ENCODE results near the gene MRRF.

Gene MRRF

DNA sequence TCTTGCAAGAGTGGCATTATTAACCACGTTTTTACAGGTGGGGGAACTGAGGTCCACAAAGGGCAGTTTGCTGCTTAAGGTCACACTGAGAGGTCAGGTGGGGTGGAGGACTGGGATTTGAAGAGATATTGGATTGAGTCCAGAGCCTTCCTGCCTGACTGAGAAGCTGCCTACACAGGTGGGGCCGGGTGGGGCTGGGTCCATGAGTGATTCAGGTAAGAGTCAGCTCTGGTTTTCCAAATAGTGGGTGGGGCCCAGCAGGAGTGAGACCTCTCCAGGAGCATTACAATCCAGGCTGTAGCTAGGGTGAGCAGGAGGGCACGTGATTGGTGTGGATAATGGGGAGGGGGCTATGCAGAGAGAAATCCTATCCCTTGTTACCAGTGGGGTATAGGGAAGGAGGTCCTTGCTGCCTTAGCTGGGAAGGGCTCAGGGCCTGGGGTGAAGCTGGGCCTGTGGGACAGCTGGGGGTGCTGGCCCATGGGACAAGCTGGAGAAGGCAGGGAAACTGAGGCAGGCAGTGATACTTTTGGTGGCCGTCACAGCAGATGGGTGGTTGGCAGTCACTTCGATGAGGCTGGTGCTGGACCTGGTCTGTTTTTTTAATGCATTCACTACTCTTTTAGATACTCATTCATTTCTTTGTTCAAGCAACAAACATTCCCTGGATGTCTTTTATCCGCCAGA, 103.2 kb downstream of the MRRF start:
- no peak for DNase-seq
- Mint-ChIP-seq H3K4me3 (no peak overlapping the region), H3K36me3 (ENCODE audit: insufficient read depth) (no peaks in the 10 kb centered on the region), H3K27ac (no peak overlapping the region), H3K4me1 (ENCODE audit: low read depth in 2 of 2) (peaks cover 9 to 11% of the 10 kb centered on the region in 2 donors), H3K27me3 (peaks cover 16 to 44% of the 10 kb centered on the region in 2 donors), H3K9me3 (no peaks in the 10 kb centered on the region)
- no peak for ATAC-seq (replicated peaks)

DNA sequence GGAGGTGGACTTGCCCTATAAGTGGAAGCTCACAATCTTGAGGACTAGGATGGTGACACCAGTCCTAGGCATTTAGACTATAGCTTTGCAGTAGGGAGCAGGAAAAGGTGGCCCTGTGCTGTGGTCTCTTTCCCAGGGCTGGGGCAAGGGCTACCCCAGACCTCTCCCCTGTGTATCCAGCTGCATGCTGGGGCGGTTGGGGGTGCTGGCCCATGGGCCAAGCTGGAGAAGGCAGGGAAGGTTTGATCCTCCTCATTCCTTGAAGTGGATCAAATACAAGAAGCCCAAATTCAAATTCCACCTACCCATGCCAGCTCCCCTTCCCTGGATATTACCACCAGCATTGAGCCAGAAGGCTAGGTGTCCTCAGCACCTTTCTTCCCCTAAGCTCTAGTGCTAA, 104.0 kb downstream of the MRRF start:
- Mint-ChIP-seq H3K27ac (no peak overlapping the region), H3K36me3 (ENCODE audit: insufficient read depth) (no peaks in the 10 kb centered on the region), H3K27me3 (peaks cover 15 to 44% of the 10 kb centered on the region in 2 donors), H3K4me3 (no peak overlapping the region), H3K4me1 (ENCODE audit: low read depth in 2 of 2) (peaks cover 9 to 11% of the 10 kb centered on the region in 2 donors), H3K9me3 (no peaks in the 10 kb centered on the region)
- ATAC-seq (replicated peaks) (no peak), DNase-seq (no peak)

DNA sequence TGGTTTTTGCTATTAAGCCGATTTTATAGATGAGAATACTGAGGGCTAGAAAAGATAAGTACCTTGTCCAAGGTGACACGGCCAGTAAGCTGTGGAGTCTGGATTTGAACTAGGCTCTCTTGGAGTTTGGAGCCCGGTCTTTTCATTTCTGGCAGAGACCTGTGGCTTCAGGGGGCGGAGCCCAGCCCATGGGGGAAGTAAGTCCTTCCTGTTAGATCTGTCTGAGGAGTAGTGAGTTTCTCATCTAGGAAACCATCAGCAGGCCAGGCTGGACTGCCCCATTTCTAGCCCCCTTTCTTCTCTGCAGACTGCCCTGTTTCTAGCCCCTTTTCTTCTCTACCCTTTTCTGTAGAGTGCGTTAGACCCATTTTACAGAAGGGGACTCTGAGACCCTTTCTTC, 105.6 kb downstream of the MRRF start:
- Mint-ChIP-seq H3K9me3 (no peaks in the 10 kb centered on the region), H3K4me3 (peak overlapping the region; percentile 74 to 83), H3K27me3 (peaks cover 17 to 58% of the 10 kb centered on the region in 2 donors), H3K27ac (peak overlapping the region in 1 of 2 donors; percentile 41), H3K4me1 (ENCODE audit: low read depth in 2 of 2) (peaks cover 9 to 11% of the 10 kb centered on the region in 2 donors), H3K36me3 (ENCODE audit: insufficient read depth) (no peaks in the 10 kb centered on the region)
- ATAC-seq (replicated peaks) (no peak), DNase-seq (no peak)

DNA sequence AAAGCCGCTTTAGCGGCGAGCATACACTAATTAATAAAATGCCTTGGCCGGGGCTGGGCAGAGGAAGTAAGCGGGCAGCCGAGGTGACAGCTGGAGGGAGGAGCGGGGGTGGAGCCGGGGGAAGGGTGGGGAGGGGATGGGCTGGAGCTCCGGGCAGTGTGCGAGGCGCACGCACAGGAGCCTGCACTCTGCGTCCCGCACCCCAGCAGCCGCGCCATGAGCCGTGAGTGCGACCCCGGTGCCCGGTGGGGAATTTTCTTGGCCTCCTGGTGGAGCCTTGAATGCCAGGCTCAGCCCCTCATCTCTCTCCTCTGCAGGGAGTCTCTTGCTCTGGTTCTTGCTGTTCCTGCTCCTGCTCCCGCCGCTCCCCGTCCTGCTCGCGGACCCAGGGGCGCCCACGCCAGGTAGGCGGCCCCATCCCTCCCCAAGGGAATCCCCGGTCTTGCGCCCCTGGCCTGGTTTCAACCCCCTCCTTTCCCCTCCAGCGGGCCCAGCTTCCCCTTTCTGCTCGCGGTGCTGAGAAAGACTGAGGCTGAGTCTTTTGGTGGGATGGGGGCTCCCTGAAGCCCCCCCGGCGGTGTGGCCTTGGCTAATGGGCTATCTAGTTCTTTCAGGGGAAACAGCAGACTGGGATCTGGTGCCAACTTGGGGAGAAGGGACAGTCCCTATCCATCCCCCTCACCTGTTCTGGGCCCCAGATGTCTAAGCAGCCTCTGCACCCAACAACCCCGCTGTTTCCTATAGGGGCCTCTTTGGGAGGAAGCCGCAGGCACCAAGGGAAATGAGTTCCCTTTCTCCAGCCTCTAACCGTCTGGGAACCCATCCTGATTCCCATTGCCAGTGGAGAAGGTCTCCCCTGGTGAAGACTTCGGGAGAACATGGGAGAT, 106.4 kb downstream of the MRRF start, which contains the start of gene PTGS1:
Gene PTGS1 (plus strand): TSS at position 156 of the 887 bp plus-strand sequence. CDS start 61 bp downstream, at position 217.
- DNase-seq (no peak), ATAC-seq (replicated peaks) (peak; percentile 56)
- H3K36me3 Mint-ChIP-seq (ENCODE audit: insufficient read depth): no peaks in the 10 kb centered on the region
- H3K27ac Mint-ChIP-seq: peak within 1 kb of the TSS in 1 of 2 donors; percentile 41
- H3K4me3 Mint-ChIP-seq: peak within 1 kb of the TSS; percentile 74 to 83
- H3K27me3 Mint-ChIP-seq: peaks cover 25 to 66% of the 10 kb centered on the region in 2 donors
- peaks cover 9 to 11% of the 10 kb centered on the region in 2 donors for H3K4me1 Mint-ChIP-seq (ENCODE audit: low read depth in 2 of 2)
- H3K9me3 Mint-ChIP-seq: no peaks in the 10 kb centered on the region

DNA sequence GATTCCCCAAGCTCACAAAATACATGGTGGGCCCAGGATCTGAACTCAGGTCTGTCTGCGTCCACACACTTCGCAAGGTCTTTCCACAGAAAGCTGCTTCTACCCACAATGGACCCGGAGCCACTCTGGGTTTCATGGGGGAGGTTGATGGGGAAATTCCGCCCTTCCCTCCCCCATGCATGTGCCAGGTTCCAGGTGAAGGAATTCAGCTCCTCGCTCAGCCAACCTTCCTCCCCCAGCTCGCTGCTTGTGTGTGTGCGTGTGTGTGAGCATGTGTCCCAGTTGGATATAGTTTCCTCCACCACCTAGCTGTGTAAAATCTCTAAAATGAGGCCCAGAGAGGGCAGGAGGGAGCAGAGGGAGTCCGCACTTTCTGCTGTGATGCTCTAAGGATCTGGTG, 107.2 kb downstream of the MRRF start:
- H3K4me3 Mint-ChIP-seq: no peak overlapping the region
- no peaks in the 10 kb centered on the region for H3K9me3 Mint-ChIP-seq
- H3K36me3 Mint-ChIP-seq (ENCODE audit: insufficient read depth): no peaks in the 10 kb centered on the region
- ATAC-seq (replicated peaks): no peak
- H3K27me3 Mint-ChIP-seq: peaks cover 25 to 66% of the 10 kb centered on the region in 2 donors
- peaks cover 9 to 11% of the 10 kb centered on the region in 2 donors for H3K4me1 Mint-ChIP-seq (ENCODE audit: low read depth in 2 of 2)
- H3K27ac Mint-ChIP-seq: no peak overlapping the region
- DNase-seq: no peak

DNA sequence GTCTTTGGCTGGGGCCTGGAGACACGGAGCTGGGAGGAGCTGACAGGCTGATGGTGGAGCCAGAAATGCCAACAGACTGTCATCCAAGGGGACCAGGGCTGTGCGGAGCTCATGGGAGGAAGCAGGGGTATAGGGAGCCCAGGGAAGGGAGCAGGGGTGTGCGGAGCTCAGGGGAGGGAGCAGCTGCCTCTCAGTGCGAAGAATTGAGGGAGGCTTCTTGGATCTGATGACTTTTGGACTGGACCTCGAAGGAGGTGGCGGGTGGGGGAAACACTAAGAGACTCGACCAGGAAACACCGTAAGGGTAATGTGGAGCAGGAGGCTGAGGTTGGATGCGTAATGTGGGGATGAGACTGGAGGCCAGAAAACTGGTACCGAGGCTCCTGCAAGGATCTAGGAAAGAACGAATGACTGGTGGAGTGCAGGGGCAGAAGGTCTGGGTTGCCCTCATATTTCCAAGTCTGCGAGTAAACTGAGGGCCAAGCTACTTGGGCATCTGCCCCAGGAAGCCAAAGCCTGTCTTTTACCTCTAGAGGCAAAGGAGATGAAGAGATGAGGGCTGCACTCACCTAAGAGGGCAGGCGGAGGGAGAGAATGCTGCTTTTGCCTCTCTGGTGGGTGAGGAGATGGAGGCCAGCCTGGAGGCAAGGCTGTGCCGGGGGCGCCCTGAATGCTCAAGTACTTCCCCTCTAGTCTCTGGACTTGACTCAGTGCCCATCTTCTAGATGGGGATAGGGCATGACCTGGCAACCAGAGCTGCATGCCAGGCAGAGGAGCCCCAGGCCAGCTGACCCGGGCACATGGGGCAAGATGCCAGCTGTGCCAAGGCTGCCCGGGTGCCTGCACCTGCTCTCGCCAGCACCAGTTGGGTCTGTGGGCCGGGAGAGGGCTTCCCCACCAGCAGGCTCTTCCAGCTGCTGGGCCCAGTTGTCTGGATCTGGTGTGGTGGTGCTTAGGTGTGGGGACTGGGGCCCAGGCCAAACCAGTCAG, 108.5 kb downstream of the MRRF start:
- DNase-seq: no peak
- ATAC-seq (replicated peaks): no peak
- H3K4me1 Mint-ChIP-seq (ENCODE audit: low read depth in 2 of 2): peaks cover 9 to 11% of the 10 kb centered on the region in 2 donors
- peaks cover 30 to 74% of the 10 kb centered on the region in 2 donors for H3K27me3 Mint-ChIP-seq
- H3K4me3 Mint-ChIP-seq: no peak overlapping the region
- H3K36me3 Mint-ChIP-seq (ENCODE audit: insufficient read depth): no peaks in the 10 kb centered on the region
- H3K27ac Mint-ChIP-seq: no peak overlapping the region
- no peaks in the 10 kb centered on the region for H3K9me3 Mint-ChIP-seq

DNA sequence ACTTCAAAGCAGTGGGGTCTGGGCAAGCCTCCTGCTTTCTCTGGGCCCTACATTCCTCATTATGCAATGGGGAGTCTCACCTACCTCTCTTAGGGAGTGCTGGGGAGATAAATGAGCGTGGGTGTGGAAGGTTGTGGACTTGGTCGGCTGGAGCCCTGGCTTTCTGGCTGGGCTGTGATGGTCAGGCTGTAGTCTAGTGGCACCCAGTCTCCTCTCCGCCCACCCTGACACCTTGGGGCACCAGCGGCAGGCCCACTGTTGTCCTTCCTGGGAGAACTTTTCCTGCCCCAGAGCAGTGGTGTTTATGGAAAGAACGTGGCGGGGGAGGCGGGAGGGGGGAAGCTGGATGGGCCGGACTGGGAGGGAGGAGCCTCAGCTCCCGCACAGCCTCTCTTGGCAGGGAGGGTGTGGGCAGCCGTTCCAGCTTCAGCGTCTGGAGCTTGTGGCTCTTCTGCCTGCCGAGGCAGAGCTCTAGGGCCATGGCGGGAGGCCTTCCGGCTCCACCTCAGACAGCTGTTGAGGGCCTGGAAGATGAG, 110.3 kb downstream of the MRRF start:
- Mint-ChIP-seq H3K36me3 (ENCODE audit: insufficient read depth) (no peaks in the 10 kb centered on the region), H3K9me3 (peaks cover 0 to 5% of the 10 kb centered on the region in 2 donors), H3K4me3 (no peak overlapping the region), H3K4me1 (ENCODE audit: low read depth in 2 of 2) (peaks cover 9 to 11% of the 10 kb centered on the region in 2 donors), H3K27ac (no peak overlapping the region), H3K27me3 (peaks cover 38 to 79% of the 10 kb centered on the region in 2 donors)
- ATAC-seq (replicated peaks) (no peak), DNase-seq (no peak)

DNA sequence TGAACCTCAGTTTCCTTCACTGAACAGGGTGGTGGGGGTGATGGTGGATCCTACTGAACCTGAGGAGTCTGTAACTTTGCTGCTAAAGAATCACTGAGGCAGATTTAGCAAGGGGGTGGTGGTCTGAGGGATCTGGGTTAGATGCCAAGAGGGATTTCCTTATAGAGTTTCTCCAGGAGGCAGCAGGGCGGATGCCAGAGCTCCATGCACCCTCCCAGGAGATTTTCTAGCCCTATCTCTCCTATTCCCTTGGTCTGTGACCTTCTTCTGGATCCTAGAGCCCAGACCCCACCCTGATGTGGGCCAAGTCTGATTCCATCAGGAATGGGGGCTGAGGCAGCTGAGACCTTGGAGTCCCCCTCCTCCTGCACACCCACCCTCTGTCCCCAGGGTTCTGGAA, 112.1 kb downstream of the MRRF start:
- H3K4me3 Mint-ChIP-seq: no peak overlapping the region
- ATAC-seq (replicated peaks): no peak
- H3K4me1 Mint-ChIP-seq (ENCODE audit: low read depth in 2 of 2): no peaks in the 10 kb centered on the region
- H3K27me3 Mint-ChIP-seq: peaks cover 38 to 60% of the 10 kb centered on the region in 2 donors
- no peak for DNase-seq
- peaks cover 0 to 5% of the 10 kb centered on the region in 2 donors for H3K9me3 Mint-ChIP-seq
- H3K27ac Mint-ChIP-seq: no peak overlapping the region
- H3K36me3 Mint-ChIP-seq (ENCODE audit: insufficient read depth): no peaks in the 10 kb centered on the region

DNA sequence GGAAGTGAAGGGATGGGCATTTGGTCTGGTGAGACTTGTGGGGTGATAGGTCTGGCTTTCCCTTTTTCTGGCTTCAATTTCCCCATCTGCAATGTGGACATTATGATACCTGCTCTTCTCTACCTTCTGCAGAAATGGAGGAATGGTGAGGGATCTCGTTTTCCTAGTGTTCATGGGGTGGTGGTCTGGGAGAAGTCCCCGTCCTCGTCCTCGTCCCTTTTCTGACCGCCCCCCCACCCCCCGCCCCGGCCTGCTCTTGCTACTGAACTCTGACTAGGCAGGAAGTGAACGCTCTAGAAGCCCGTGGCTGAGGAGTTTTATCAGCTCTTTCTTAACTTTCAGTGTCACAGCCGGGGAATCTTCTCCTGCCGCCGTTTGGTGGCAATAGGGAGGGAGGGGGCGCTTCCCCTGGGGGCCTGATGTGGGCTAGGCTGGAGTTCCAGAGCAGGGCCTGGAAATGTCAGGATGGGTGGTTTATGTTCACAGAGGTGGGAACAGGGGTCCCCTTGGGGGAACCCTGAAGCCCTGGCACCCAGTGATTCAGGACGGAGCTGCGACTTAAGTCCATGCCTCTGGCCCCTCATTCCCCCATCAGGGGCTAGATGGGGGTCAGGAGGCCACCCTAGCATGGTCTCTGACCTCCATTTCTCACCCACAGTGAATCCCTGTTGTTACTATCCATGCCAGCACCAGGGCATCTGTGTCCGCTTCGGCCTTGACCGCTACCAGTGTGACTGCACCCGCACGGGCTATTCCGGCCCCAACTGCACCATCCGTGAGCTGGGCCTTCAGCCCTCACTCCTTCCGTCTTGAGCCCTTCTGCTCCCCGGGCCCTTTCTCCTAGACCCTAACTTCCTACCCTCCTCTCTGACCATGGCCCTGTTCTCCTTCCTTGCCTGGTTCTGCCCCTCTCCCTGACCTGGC, 112.8 kb downstream of the MRRF start:
- H3K9me3 Mint-ChIP-seq: peaks cover 0 to 5% of the 10 kb centered on the region in 2 donors
- no peak overlapping the region for H3K27ac Mint-ChIP-seq
- H3K27me3 Mint-ChIP-seq: peaks cover 31 to 55% of the 10 kb centered on the region in 2 donors
- no peaks in the 10 kb centered on the region for H3K4me1 Mint-ChIP-seq (ENCODE audit: low read depth in 2 of 2)
- DNase-seq (no peak), ATAC-seq (replicated peaks) (no peak)
- no peaks in the 10 kb centered on the region for H3K36me3 Mint-ChIP-seq (ENCODE audit: insufficient read depth)
- H3K4me3 Mint-ChIP-seq: no peak overlapping the region

DNA sequence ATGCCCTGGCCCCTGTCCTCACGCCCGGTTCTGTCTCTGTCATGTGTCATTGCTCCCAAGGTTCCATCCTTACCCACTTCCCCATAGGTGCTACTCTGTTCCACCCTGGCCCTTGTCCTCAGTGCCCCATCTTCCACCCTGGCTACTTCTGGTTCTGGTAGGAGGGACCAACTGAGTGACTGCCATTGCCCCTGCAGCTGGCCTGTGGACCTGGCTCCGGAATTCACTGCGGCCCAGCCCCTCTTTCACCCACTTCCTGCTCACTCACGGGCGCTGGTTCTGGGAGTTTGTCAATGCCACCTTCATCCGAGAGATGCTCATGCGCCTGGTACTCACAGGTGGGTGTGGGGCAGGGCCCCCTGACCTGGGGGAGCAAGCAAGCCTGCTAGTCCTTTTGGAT, 113.6 kb downstream of the MRRF start:
- no peak overlapping the region for H3K27ac Mint-ChIP-seq
- peaks cover 0 to 5% of the 10 kb centered on the region in 2 donors for H3K9me3 Mint-ChIP-seq
- peaks cover 30 to 55% of the 10 kb centered on the region in 2 donors for H3K27me3 Mint-ChIP-seq
- no peak overlapping the region for H3K4me3 Mint-ChIP-seq
- DNase-seq: no peak
- H3K4me1 Mint-ChIP-seq (ENCODE audit: low read depth in 2 of 2): no peaks in the 10 kb centered on the region
- ATAC-seq (replicated peaks): no peak
- no peaks in the 10 kb centered on the region for H3K36me3 Mint-ChIP-seq (ENCODE audit: insufficient read depth)

DNA sequence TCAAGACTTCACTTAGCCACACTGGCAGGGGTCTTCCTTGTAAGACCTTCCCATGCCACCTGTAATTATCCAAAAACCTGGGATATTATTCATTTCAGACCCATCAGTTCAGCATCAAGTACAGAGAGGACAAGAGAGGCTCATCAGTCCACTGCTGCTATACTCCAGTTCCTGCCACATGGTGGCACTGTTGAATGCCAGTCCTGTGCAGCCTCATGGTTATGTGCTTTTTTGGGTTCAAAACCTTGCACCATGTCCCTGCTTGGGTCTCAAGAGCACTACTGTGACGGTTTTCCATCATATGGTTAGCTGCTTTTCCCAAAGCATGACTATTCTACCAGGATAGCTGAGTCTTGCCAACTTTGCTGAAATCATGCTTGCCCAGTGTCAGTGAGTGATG, 114.7 kb downstream of the MRRF start:
- DNase-seq (no peak), ATAC-seq (replicated peaks) (no peak)
- no peak overlapping the region for H3K4me3 Mint-ChIP-seq
- peaks cover 30 to 43% of the 10 kb centered on the region in 2 donors for H3K27me3 Mint-ChIP-seq
- H3K9me3 Mint-ChIP-seq: peaks cover 0 to 5% of the 10 kb centered on the region in 2 donors
- H3K27ac Mint-ChIP-seq: no peak overlapping the region
- H3K36me3 Mint-ChIP-seq (ENCODE audit: insufficient read depth): no peaks in the 10 kb centered on the region
- H3K4me1 Mint-ChIP-seq (ENCODE audit: low read depth in 2 of 2): no peaks in the 10 kb centered on the region

DNA sequence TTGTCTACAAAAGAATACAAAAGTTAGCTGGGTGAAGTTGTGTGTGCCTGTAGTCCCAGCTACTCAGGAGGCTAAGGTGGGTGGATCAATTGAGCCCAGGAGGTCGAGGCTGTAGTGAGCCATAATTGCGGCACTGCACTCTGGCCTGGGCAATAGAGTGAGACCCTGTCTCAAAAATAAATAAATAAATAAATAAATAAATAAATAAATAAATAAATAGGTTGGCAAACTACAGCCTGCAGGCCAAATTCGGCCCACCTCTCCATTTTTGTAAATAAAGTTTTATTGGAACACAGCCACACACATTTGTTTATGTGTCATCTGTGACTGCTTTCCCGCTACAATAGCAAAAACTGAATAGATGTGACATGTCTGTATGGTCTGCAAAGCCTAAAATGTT, 115.6 kb downstream of the MRRF start:
- ATAC-seq (replicated peaks): no peak
- Mint-ChIP-seq H3K9me3 (peaks cover 0 to 5% of the 10 kb centered on the region in 2 donors), H3K4me3 (no peak overlapping the region), H3K27ac (no peak overlapping the region), H3K27me3 (peaks cover 28 to 34% of the 10 kb centered on the region in 2 donors), H3K36me3 (ENCODE audit: insufficient read depth) (no peaks in the 10 kb centered on the region), H3K4me1 (ENCODE audit: low read depth in 2 of 2) (no peaks in the 10 kb centered on the region)
- DNase-seq: no peak

All from effector memory CD8-positive, alpha-beta T cell (primary cell).